Measurements from ENCODE around the gene FAAH2. TPM values are rescaled to one million over a fixed set of nuclear protein-coding genes. Genes with fewer than 3 reads are reported as not detected.
A peak's percentile ranks its signal among the peaks of the same experiment; 100 is the strongest.

Gene FAAH2
- total RNA-seq, result 0.15 and 0.28 TPM in 2 replicates
- polyA plus RNA-seq, result 0.06 and 0.21 TPM in 2 replicates
- 0.04 and 0.67 TPM in 2 replicates for polyA plus RNA-seq (2011; cell fraction: cytosol; rRNA removed)
- 1.0 and 1.5 TPM in 2 replicates for polyA plus RNA-seq (2011; cell fraction: nucleus; rRNA removed)
- not detected in 2 replicates for polyA plus RNA-seq (2012)
- polyA minus RNA-seq, result 0.66 and 4.2 TPM in 2 replicates
- 8.2 TPM for polyA minus RNA-seq (2011; cell fraction: cytosol; rRNA and poly(A)+ RNA removed)
- 0.72 and 0.82 TPM in 2 replicates for polyA minus RNA-seq (2011; cell fraction: nucleus; rRNA and poly(A)+ RNA removed)
- percentile 25 among the genes with signal in this experiment for Bru-seq, nascent RNA
- BruChase-seq, experiment 1, labeled RNA remaining after a 6-hour chase, result percentile 23 among the genes with signal in this experiment
- percentile 25 among the genes with signal in this experiment for BruChase-seq, experiment 2, labeled RNA remaining after a 2-hour chase
- long read RNA-seq, result 0 reads

DNA sequence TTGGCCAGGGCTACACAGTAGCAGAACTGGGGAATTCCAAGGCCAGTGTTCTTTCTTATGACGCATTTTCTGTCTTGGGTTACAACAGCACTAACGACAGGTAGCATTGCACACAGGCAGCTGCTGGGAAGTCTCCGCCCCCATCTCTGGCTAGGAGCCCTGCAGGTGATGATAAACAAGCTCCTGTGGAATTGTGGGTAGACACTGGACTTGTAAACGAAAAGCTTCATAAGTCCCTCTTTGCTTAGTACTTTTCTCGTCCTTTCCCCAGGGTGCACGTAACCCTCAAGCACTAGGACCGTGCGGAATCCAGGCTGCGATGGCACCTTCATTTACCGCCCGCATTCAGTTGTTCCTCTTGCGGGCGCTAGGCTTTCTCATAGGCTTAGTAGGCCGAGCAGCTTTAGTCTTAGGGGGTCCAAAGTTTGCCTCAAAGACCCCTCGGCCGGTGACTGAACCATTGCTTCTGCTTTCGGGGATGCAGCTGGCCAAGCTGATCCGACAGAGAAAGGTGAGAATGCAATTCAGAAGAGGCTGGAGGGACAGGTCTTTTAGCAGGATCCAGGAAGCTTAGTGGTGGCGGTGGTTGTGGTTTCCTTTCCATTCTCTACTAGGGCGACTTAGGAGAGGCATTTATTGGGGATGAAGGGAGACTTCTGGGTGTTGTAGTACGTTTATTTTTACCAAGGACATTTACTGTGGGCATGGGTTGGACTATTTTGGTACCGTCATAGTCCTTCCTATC lies at the start of gene FAAH2:
Gene FAAH2, plus strand, starts transcription at position 200 of the 745 bp plus-strand sequence. Its CDS starts 120 bp downstream, at position 320.
- Histone ChIP-seq H3K27me3 (ENCODE audit: control insufficient read depth in 2 of 2, insufficient read depth in 2 of 2, low read length in 2 of 2) (no peaks in the 10 kb centered on the region), H3K9me3 (replicated peaks; ENCODE audit: control insufficient read depth, insufficient read depth, low read length) (no peaks in the 10 kb centered on the region), H3K9me1 (replicated peaks; ENCODE audit: control insufficient read depth, extremely low read depth, insufficient read depth, low read length) (no peaks in the 10 kb centered on the region), H3K4me3 (replicated peaks in 1 of 3; ENCODE audit: insufficient read depth in 1 of 3, low read depth in 1 of 3, low read length in 3 of 3) (no peak within 1 kb of the TSS), H3K9ac (replicated peaks; ENCODE audit: extremely low read depth, insufficient read depth, low read length) (no peak within 1 kb of the TSS), H3K27ac (ENCODE audit: insufficient read depth, low read depth, low read length) (no peak within 1 kb of the TSS), H2AFZ (ENCODE audit: low read depth, low read length) (peak within 1 kb of the TSS; percentile 23), H3K4me1 (ENCODE audit: control insufficient read depth, extremely low read depth, insufficient read depth, low read length) (no peaks in the 10 kb centered on the region), H3K36me3 (ENCODE audit: control insufficient read depth in 2 of 2, extremely low read depth in 1 of 2, insufficient read depth in 2 of 2, low read length in 2 of 2) (no peaks in the 10 kb centered on the region), H3K4me2 (ENCODE audit: insufficient read depth, low read length) (no peak within 1 kb of the TSS), H3K79me2 (ENCODE audit: control insufficient read depth, insufficient read depth, low read length) (no peaks in the 10 kb centered on the region), H4K20me1 (replicated peaks; ENCODE audit: control insufficient read depth, extremely low read depth, insufficient read depth, low read length) (no peaks in the 10 kb centered on the region)
- ChIA-PET POLR2A (no interaction called here), CTCF (no interaction called here)
- DNase-seq (ENCODE audit: low read depth, low spot score) (peak; percentile 1), FAIRE-seq (peak; percentile 63)
- no TSS peak for BruUV-seq (replicated peaks)
- dilution Hi-C loops (cut with MboI; ENCODE audit: extremely low pct_ligation_motif_present, low sequenced_read_pairs), result no loop called here
- TF ChIP-seq POLR2AphosphoS5 (IDR thresholded peaks at IDR 0.05; ENCODE audit: insufficient read depth, low read depth, low read length) (no peak), MAX (IDR thresholded peaks at IDR 0.05; ENCODE audit: insufficient read depth, insufficient read length) (no peak), MYC (IDR thresholded peaks at IDR 0.05; ENCODE audit: low read depth, low read length) (no peak), GATA2 (IDR thresholded peaks at IDR 0.05; ENCODE audit: insufficient read depth, insufficient read length, low read depth, low read length) (no peak), EZH2 (IDR thresholded peaks at IDR 0.05; ENCODE audit: borderline replicate concordance, low read depth, low read length, severe bottlenecking) (no peak), JUN (IDR thresholded peaks at IDR 0.05; ENCODE audit: borderline replicate concordance, insufficient read depth, insufficient read length, low read depth) (no peak), FOS (IDR thresholded peaks at IDR 0.05; ENCODE audit: borderline replicate concordance, insufficient read depth, low read length) (no peak), POLR2A (IDR thresholded peaks at IDR 0.05; ENCODE audit: low read depth, low read length) (no peak)
- TF ChIP-seq, protein P1, sequence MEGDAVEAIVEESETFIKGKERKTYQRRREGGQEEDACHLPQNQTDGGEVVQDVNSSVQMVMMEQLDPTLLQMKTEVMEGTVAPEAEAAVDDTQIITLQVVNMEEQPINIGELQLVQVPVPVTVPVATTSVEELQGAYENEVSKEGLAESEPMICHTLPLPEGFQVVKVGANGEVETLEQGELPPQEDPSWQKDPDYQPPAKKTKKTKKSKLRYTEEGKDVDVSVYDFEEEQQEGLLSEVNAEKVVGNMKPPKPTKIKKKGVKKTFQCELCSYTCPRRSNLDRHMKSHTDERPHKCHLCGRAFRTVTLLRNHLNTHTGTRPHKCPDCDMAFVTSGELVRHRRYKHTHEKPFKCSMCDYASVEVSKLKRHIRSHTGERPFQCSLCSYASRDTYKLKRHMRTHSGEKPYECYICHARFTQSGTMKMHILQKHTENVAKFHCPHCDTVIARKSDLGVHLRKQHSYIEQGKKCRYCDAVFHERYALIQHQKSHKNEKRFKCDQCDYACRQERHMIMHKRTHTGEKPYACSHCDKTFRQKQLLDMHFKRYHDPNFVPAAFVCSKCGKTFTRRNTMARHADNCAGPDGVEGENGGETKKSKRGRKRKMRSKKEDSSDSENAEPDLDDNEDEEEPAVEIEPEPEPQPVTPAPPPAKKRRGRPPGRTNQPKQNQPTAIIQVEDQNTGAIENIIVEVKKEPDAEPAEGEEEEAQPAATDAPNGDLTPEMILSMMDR (IDR thresholded peaks at IDR 0.05; ENCODE audit: extremely low read depth in 1 of 2, insufficient read depth in 1 of 2, low read depth in 1 of 2, low read length in 2 of 2), result no peak
- intact Hi-C loops (cut with micrococcal nuclease), result no loop called here

All from endothelial cell of umbilical vein (primary cell).